Hepatocyte (in vitro differentiated cells): Measurements from ENCODE around the gene SGTB.

Experiments
- EZH2 ChIP-seq: fragments of 200-600 bp; sonication (generic); IDR thresholded peaks from 2 replicates; pipeline ENCODE4 v1.6.1; 2016; ENCODE audit warnings: antibody characterized with exemption, mild to moderate bottlenecking, borderline replicate concordance
- TF ChIP-seq, protein P1 (sequence below): fragments of 200-600 bp; sonication (generic); IDR thresholded peaks from 2 replicates; pipeline ENCODE4 v1.5.1; 2016; ENCODE audit warnings: antibody characterized with exemption, mild to moderate bottlenecking; ENCODE audit not compliant: poor library complexity

DNA sequence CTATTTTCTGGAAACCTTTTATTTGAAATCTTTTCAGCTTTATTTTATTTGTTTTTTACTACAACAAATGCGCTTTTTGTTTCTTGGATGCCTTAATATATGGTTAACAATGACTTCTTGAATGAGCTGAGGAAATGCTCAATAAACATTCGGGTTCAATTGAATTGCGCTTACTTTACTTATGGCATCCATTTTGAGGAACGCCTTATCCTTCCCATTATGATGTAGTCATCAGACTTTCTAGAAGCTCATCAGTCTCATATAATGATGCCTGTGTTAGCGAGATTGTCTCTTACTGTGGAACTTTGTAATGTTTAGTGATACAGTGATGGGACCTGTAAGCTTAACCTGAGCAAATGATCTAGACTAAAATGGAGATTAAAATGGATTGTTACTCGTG is 96.2 kb downstream of the SGTB start:
- TF ChIP-seq, protein P1, sequence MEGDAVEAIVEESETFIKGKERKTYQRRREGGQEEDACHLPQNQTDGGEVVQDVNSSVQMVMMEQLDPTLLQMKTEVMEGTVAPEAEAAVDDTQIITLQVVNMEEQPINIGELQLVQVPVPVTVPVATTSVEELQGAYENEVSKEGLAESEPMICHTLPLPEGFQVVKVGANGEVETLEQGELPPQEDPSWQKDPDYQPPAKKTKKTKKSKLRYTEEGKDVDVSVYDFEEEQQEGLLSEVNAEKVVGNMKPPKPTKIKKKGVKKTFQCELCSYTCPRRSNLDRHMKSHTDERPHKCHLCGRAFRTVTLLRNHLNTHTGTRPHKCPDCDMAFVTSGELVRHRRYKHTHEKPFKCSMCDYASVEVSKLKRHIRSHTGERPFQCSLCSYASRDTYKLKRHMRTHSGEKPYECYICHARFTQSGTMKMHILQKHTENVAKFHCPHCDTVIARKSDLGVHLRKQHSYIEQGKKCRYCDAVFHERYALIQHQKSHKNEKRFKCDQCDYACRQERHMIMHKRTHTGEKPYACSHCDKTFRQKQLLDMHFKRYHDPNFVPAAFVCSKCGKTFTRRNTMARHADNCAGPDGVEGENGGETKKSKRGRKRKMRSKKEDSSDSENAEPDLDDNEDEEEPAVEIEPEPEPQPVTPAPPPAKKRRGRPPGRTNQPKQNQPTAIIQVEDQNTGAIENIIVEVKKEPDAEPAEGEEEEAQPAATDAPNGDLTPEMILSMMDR, result no peak
- TF ChIP-seq EZH2, result no peak
